ENCODE data around the gene S100A2. TPM values are rescaled to one million over a fixed set of nuclear protein-coding genes. Genes with fewer than 3 reads are reported as not detected.

S100A2 gene
- total RNA-seq, 1 donor from 2014 or later = 7.1 TPM

- no peak for DNase-seq (ENCODE audit: low read depth)
Measured at GRCh38 chr1:153546796-153547559, 18.7 kb downstream of the S100A2 start.

DNA sequence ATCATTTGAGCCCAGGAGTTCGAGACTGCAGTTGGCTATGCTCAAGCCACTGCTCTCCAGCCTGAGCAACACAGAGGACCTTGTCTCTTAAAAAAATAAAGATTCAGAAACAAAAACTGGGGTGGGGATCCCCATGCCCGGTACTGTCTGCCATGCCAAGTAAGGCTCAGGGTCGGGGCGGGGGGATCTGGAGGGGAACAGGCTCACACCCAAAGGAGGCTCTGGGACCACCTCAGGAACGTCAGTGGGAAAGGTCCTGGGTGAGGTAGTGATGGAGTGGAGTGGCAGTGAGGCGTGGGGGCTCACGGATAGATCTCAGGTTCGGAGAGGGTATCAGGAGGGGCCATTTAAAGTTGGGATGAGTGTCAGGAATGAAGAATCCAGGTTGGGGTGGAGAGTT is 19.3 kb downstream of the S100A2 start:
- DNase-seq (ENCODE audit: low read depth) = no peak

- peak; percentile 99 for DNase-seq (ENCODE audit: low read depth)
Measured at GRCh38 chr1:153545067-153546055, 20.3 kb downstream of the S100A2 start, which contains the start of gene S100A4. TSS of gene S100A4 (minus strand) at chr1:153545806. CDS start at chr1:153544794, 1,012 bp downstream.

- DNase-seq (ENCODE audit: low read depth) = no peak
Measured at GRCh38 chr1:153544453-153545066, 21.1 kb downstream of the S100A2 start.

- no peak for DNase-seq (ENCODE audit: low read depth)
Measured at GRCh38 chr1:153543736-153544135, 21.9 kb downstream of the S100A2 start.

- DNase-seq (ENCODE audit: low read depth) = peak; percentile 58
Measured at GRCh38 chr1:153542956-153543711, 22.5 kb downstream of the S100A2 start.

- no peak for DNase-seq (ENCODE audit: low read depth)
Measured at GRCh38 chr1:153541641-153542590, 23.7 kb downstream of the S100A2 start.

GRCh38 chr1:153540394-153541361 is 25.0 kb downstream of the S100A2 start, which contains the start of gene S100A5:
TSS of gene S100A5 (minus strand) at chr1:153540934. CDS start at chr1:153540191, 743 bp downstream.
- peak; percentile 85 for DNase-seq (ENCODE audit: low read depth)

DNA sequence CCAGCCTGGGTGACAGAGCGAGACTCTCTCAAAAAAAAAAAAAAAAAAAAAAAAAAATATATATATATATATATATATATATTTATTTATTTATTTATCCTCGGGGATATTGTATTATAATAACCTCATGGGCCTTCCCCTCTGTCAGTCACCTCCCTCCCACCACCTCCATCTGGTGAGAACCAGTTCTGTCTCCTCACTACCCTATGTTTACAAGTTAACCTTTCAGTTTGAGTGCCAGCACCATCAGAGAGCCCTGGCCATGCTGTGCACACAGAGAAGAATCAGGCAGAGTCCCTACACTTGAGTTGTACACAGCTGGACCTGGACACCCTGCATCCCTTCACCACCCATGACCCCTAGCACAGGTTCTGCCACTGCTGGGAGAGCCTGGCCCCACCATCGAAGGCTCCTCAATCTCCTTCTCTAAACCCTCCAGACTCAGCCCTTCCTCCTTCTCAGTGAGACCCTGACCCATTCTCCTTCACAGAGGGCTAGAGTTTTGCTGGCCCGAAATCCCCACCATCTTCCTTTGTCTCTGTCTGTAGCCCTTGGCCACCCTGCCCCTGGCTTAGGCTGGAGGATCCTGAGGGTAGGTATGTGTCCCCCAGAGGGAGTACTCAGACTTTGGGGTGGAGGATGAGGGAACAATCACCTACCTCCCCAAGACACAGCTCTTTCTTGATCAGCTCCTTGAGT is 26.1 kb downstream of the S100A2 start:
- DNase-seq (ENCODE audit: low read depth) = no peak

DNA sequence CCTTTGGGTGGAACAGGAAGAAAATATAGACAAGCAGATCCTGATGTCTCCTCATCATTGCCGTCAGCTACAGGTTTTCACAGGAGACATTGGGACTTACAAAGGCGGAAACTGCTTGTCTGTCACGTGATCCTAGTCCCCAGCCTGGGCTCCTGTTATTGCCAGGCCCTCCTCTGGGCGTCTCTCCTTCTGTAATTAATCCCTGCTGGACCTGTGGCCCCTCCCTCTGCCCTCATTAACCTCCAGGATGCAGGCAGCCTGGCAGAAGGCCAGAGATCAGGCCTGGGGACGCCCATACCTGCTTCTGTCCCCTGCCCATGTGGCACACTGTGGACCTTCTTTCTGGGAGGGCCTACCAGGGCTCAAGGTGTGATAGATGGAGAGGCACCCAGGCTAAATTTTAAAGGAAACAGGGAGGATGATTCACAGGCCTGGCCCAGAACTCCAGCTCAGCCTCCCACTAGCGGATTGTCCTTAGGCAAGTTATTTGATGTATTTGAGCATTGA is 27.3 kb downstream of the S100A2 start:
- DNase-seq (ENCODE audit: low read depth) = no peak

- DNase-seq (ENCODE audit: low read depth) = no peak
Measured at GRCh38 chr1:153537376-153537730, 28.3 kb downstream of the S100A2 start.

DNA sequence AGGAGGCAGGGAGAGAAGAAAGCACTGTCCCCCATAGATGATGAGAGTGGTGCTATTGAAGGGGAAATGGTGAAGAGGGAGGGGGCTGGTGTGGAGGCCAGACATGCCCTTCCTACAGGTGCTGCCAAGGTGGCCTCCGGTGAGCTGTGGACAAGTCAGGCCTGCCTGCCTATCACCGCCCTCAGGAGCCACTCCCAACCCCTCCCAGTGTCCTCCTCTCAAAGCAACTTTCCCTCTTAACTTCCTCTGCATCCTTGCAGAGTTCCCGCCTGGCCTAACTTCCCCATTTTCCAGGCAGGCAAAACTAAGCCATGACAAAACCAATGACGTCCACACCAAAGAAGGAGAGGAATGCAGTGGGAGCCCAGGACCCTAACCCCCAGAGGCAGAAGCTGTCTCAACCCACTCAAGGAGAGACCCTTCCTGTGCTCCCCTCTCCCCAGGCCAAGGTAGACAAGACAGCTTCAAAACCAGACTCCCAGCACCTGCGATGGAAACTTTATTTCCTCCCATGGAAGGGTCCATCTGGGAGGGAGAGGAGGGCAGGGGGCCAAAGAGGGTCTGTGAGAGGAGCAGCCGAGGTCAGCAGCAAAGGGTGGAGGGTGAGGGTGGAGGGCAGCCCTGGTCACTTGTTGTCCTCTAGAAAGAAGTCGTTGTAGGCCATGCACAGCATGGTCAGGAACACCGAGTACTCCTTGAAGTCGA is 28.8 kb downstream of the S100A2 start:
- no peak for DNase-seq (ENCODE audit: low read depth)

GRCh38 chr1:153536012-153536670 is 29.5 kb downstream of the S100A2 start:
- peak; percentile 96 for DNase-seq (ENCODE audit: low read depth)

GRCh38 chr1:153535242-153536011 is 30.2 kb downstream of the S100A2 start, which contains the start of gene S100A6:
TSS of gene S100A6 (minus strand) at chr1:153535991. CDS start at chr1:153535339, 652 bp downstream.
- peak; percentile 83 for DNase-seq (ENCODE audit: low read depth)

- DNase-seq (ENCODE audit: low read depth) = peak; percentile 45
Measured at GRCh38 chr1:153534925-153535241, 30.8 kb downstream of the S100A2 start.
